Endothelial cell of umbilical vein (primary cell): ENCODE data around the gene MAP2K4.

ENCODE experiments used
- CTCF ChIP-seq, 2 donors: IDR thresholded peaks; 1 replicate in 1 of 2; 2 replicates in 1 of 2; pipeline ENCODE4 v1.5.1; 2011; ENCODE audit warnings: low read length in 2 of 2, mild to moderate bottlenecking in 2 of 2, moderate library complexity in 2 of 2, control low read depth in 1 of 2, inconsistent platforms in 1 of 2, low read depth in 1 of 2; ENCODE audit not compliant: insufficient read depth in 1 of 2; ENCODE audit errors: extremely low read depth in 1 of 2
- EZH2 ChIP-seq: IDR thresholded peaks from 2 replicates; pipeline ENCODE4 v1.6.1; 2012; ENCODE audit warnings: borderline replicate concordance, low read depth, mild to moderate bottlenecking, moderate library complexity, low read length, inconsistent platforms; ENCODE audit not compliant: severe bottlenecking
- FOS ChIP-seq: IDR thresholded peaks from 2 replicates; pipeline ENCODE4 v1.6.1; 2011; ENCODE audit warnings: mild to moderate bottlenecking, low read length, moderate library complexity, borderline replicate concordance; ENCODE audit not compliant: insufficient read depth
- GATA2 ChIP-seq: IDR thresholded peaks from 2 replicates; pipeline ENCODE4 v1.7.0; 2011; ENCODE audit warnings: low read depth, mild to moderate bottlenecking, moderate library complexity, mixed read lengths, low read length; ENCODE audit not compliant: insufficient read length, insufficient read depth
- JUN ChIP-seq: IDR thresholded peaks from 2 replicates; pipeline ENCODE4 v1.6.1; 2011; ENCODE audit warnings: borderline replicate concordance, low read depth; ENCODE audit not compliant: insufficient read length, insufficient read depth
- MAX ChIP-seq: IDR thresholded peaks from 2 replicates; pipeline ENCODE4 v1.6.1; 2011; ENCODE audit not compliant: insufficient read depth, insufficient read length
- MYC ChIP-seq: IDR thresholded peaks from one replicate; pipeline ENCODE4 v1.6.1; 2011; ENCODE audit warnings: mild to moderate bottlenecking, low read depth, low read length
- POLR2A ChIP-seq: IDR thresholded peaks from 2 replicates; pipeline ENCODE4 v1.6.1; 2012; ENCODE audit warnings: low read depth, mild to moderate bottlenecking, control low read depth, low read length
- POLR2AphosphoS5 ChIP-seq: IDR thresholded peaks from 2 replicates; pipeline ENCODE4 v1.6.1; 2012; ENCODE audit warnings: low read depth, mild to moderate bottlenecking, control low read depth, low read length, moderate library complexity; ENCODE audit not compliant: insufficient read depth

- no peak for TF ChIP-seq POLR2AphosphoS5
- TF ChIP-seq POLR2A = no peak
- no peak for TF ChIP-seq CTCF (IDR thresholded peaks at IDR 0.05; ENCODE audit: extremely low read depth in 1 of 2, insufficient read depth in 1 of 2, low read depth in 1 of 2, low read length in 2 of 2)
- TF ChIP-seq MAX = no peak
- no peak for TF ChIP-seq FOS
- TF ChIP-seq EZH2 = no peak
- TF ChIP-seq MYC = no peak
- no peak for TF ChIP-seq JUN
- TF ChIP-seq GATA2 = no peak
Observed at GRCh38 chr17:12034538-12034937, 13.9 kb downstream of the MAP2K4 start.
